GM23338 (cell line): Measurements from ENCODE around the gene P2RY6. TPM values are rescaled to one million over a fixed set of nuclear protein-coding genes. Genes with fewer than 3 reads are reported as not detected.

Source experiments
- ATAC-seq: fragments of 200-7000 bp; cut with Tn5 transposase; 3 replicates; pipeline ENCODE4 v1.9.1; 2020
- DNase-seq: peaks from one replicate; pipeline ENCODE4 v3.0.0-alpha.2; 2015; ENCODE audit warnings: low spot score
- H2AFZ ChIP-seq: fragments of 200-600 bp; sonication (generic); 2 replicates; pipeline ENCODE4 v1.8.0; 2016; ENCODE audit warnings: antibody characterized with exemption, mild to moderate bottlenecking, moderate library complexity
- H3F3A ChIP-seq: fragments of 200-600 bp; sonication (generic); replicated peaks from 2 replicates; pipeline ENCODE4 v1.8.0; 2017; ENCODE audit warnings: antibody characterized with exemption, mixed run types, low read depth
- H3K27ac ChIP-seq: fragments of 200-600 bp; sonication (generic); 2 replicates; pipeline ENCODE4 v1.6.1; 2016; ENCODE audit warnings: low read depth
- H3K27me3 ChIP-seq: fragments of 200-600 bp; sonication (generic); 2 replicates; pipeline ENCODE4 v1.8.0; 2016; ENCODE audit warnings: mild to moderate bottlenecking, mixed run types, moderate library complexity; ENCODE audit not compliant: insufficient read depth
- H3K36me3 ChIP-seq: fragments of 200-600 bp; sonication (generic); 2 replicates; pipeline ENCODE4 v1.8.0; 2016; ENCODE audit warnings: mild to moderate bottlenecking; ENCODE audit not compliant: insufficient read depth
- H3K4me1 ChIP-seq: fragments of 200-600 bp; sonication (generic); 2 replicates; pipeline ENCODE4 v1.8.0; 2016; ENCODE audit warnings: mild to moderate bottlenecking, moderate library complexity; ENCODE audit not compliant: insufficient read depth
- H3K4me2 ChIP-seq: fragments of 200-600 bp; sonication (generic); 2 replicates; pipeline ENCODE4 v1.7.1; 2017; ENCODE audit warnings: mixed run types
- H3K4me3 ChIP-seq: fragments of 200-600 bp; sonication (generic); 2 replicates; pipeline ENCODE4 v1.6.1; 2016; ENCODE audit warnings: mixed run types
- H3K79me2 ChIP-seq: fragments of 200-600 bp; sonication (generic); replicated peaks from 2 replicates; pipeline ENCODE4 v1.8.0; 2017; ENCODE audit warnings: mild to moderate bottlenecking; ENCODE audit not compliant: insufficient read depth
- H3K9me2 ChIP-seq: fragments of 200-600 bp; sonication (generic); 2 replicates; pipeline ENCODE4 v1.8.0; 2017; ENCODE audit not compliant: insufficient read depth
- H4K20me1 ChIP-seq: fragments of 200-600 bp; sonication (generic); replicated peaks from 2 replicates; pipeline ENCODE4 v1.8.0; 2017; ENCODE audit warnings: mild to moderate bottlenecking; ENCODE audit not compliant: insufficient read depth
- H3K27ac Mint-ChIP-seq: 2 replicates; pipeline ENCODE4 v1.8.0; 2020; ENCODE audit warnings: inconsistent platforms, mild to moderate bottlenecking, moderate library complexity, mixed read lengths
- H3K27me3 Mint-ChIP-seq: 3 replicates; pipeline ENCODE4 v1.8.0; 2022; ENCODE audit warnings: low read depth, mild to moderate bottlenecking, moderate library complexity, mixed read lengths, inconsistent platforms; ENCODE audit not compliant: insufficient read depth, poor library complexity
- H3K36me3 Mint-ChIP-seq: 3 replicates; pipeline ENCODE4 v1.8.0; 2021; ENCODE audit warnings: low read depth, mild to moderate bottlenecking, inconsistent platforms, moderate library complexity, mixed read lengths
- H3K4me1 Mint-ChIP-seq: 3 replicates; pipeline ENCODE4 v1.8.0; 2020; ENCODE audit warnings: mild to moderate bottlenecking, inconsistent platforms, mixed read lengths
- H3K4me3 Mint-ChIP-seq: 3 replicates; pipeline ENCODE4 v1.8.0; 2021; ENCODE audit warnings: moderate library complexity, mild to moderate bottlenecking, inconsistent platforms, mixed read lengths
- H3K9me3 Mint-ChIP-seq: 3 replicates; pipeline ENCODE4 v1.8.0; 2020; ENCODE audit warnings: moderate library complexity, mild to moderate bottlenecking, inconsistent platforms, mixed read lengths
- CREB1 ChIP-seq: fragments of 250-450 bp; sonication (Bioruptor Pico); IDR thresholded peaks from 2 replicates; pipeline ENCODE4 v1.5.0; 2020; ENCODE audit warnings: low read depth, mild to moderate bottlenecking, moderate library complexity
- EZH2 ChIP-seq: fragments of 200-600 bp; sonication (generic); IDR thresholded peaks from one replicate; pipeline ENCODE4 v1.8.0; 2017; ENCODE audit warnings: antibody characterized with exemption, mild to moderate bottlenecking, low read depth; ENCODE audit not compliant: unreplicated experiment
- EZH2phosphoT487 ChIP-seq: fragments of 200-600 bp; sonication (generic); IDR thresholded peaks from one replicate; pipeline ENCODE4 v1.8.1; 2018; ENCODE audit warnings: antibody characterized with exemption; ENCODE audit not compliant: unreplicated experiment
- JUNB ChIP-seq: IDR thresholded peaks from one replicate; pipeline ENCODE4 v1.6.1; 2016; ENCODE audit warnings: antibody characterized with exemption; ENCODE audit not compliant: unreplicated experiment
- NANOG ChIP-seq: IDR thresholded peaks from 2 replicates; pipeline ENCODE4 v1.6.1; 2016; ENCODE audit warnings: antibody characterized with exemption, borderline replicate concordance
- POLR2AphosphoS5 ChIP-seq: IDR thresholded peaks from 2 replicates; pipeline ENCODE4 v1.6.1; 2016; ENCODE audit warnings: antibody characterized with exemption, low read depth
- STAT1 ChIP-seq: IDR thresholded peaks from one replicate; pipeline ENCODE4 v1.6.1; 2016; ENCODE audit warnings: antibody characterized with exemption; ENCODE audit not compliant: unreplicated experiment
- ZNF114 ChIP-seq: fragments of 250-450 bp; sonication (Bioruptor Pico); IDR thresholded peaks from 2 replicates; pipeline ENCODE4 v1.5.0; 2020; ENCODE audit warnings: mild to moderate bottlenecking, moderate library complexity
- ZNF331 ChIP-seq: fragments of 250-450 bp; sonication (Bioruptor Pico); IDR thresholded peaks from 2 replicates; pipeline ENCODE4 v1.5.0; 2020; ENCODE audit warnings: low read depth, mild to moderate bottlenecking, moderate library complexity
- polyA plus RNA-seq: library from polyadenylated mRNA; unstranded; fragments of >200 nt; fragmentation: Nextera tagmentation; extraction: Ambion mirVana; gene quantifications from 2 replicates; pipeline ENCODE4 v1.2.1, GENCODE V29; 2016
- total RNA-seq: library from RNA; depleted of rRNA; stranded (reverse); fragments of >200 nt; shearing (Covaris generic); gene quantifications from 2 replicates; pipeline ENCODE4 v1.2.3, GENCODE V29; 2014
- TF ChIP-seq, protein P1 (sequence below): IDR thresholded peaks from 2 replicates; pipeline ENCODE4 v1.6.1; 2016; ENCODE audit warnings: antibody characterized with exemption
- TF ChIP-seq, protein P2 (sequence below): IDR thresholded peaks from one replicate; pipeline ENCODE4 v1.6.1; 2018; ENCODE audit warnings: antibody characterized with exemption; ENCODE audit not compliant: unreplicated experiment
- TF ChIP-seq, protein P3 (sequence below), 2 experiments: fragments of 200-600 bp in 1 of 2; sonication (generic) in 1 of 2; conservative IDR thresholded peaks; 2 replicates each; pipeline versions ENCODE4 v1.5.1 to v1.6.1; 2016 to 2017; ENCODE audit warnings: antibody characterized with exemption in 2 of 2, low read depth in 2 of 2, mild to moderate bottlenecking in 2 of 2, moderate library complexity in 1 of 2
- TF ChIP-seq, protein P4 (sequence below): fragments of 250-450 bp; sonication (Bioruptor Pico); IDR thresholded peaks from 2 replicates; pipeline ENCODE4 v1.5.0; 2020; ENCODE audit warnings: mild to moderate bottlenecking, moderate library complexity

P2RY6 gene
- total and polyA plus RNA-seq, 2 experiments from 2014 or later, result not detected

DNA sequence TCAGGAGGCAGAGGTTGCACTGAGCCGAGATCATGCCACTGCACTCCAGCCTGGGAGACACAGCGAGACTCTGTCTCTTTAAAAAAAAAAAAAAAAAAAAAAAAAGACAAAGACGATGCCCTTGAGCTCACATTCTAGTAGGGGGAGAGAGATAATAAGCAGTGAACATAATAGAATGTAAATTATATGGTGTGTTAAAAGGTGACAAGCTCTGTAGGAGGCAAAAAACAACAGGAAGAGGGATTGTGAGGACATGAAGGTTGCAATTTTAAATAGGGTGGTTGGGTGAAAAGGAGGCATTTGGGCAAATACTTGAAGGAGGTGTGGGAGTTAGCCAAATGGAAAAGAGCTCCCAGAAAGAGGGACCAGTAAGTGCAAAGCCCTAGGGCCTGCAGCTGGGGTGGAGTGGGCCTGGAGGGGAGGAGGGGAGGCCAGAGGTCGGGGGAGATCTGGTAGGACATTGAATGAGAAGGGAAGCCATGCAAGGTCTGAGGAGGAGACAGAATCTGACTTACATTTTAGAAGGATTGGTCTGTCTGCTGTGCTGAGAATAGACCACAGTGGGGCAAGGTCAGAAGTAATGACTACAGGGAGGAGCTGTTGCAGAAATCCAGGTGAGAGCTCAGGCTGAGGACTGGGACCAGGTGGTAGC lies 27.4 kb upstream of the P2RY6 start:
- H3K9me3 Mint-ChIP-seq, result no peaks in the 10 kb centered on the region
- Histone ChIP-seq H3K4me3 (no peak overlapping the region), H3K4me1 (peaks cover 10% of the 10 kb centered on the region), H2AFZ (no peak overlapping the region), H3K36me3 (no peaks in the 10 kb centered on the region), H3K79me2 (no peaks in the 10 kb centered on the region), H3K27me3 (no peaks in the 10 kb centered on the region), H3K4me2 (no peak overlapping the region), H3K27ac (no peak overlapping the region), H4K20me1 (no peaks in the 10 kb centered on the region), H3K9me2 (no peaks in the 10 kb centered on the region), H3F3A (no peaks in the 10 kb centered on the region; the same call in 1 of the 2 replicates)
- H3K4me3 Mint-ChIP-seq, result no peak overlapping the region
- H3K36me3 Mint-ChIP-seq, result no peaks in the 10 kb centered on the region
- DNase-seq, result no peak
- no peak for ATAC-seq
- peaks cover 34% of the 10 kb centered on the region for H3K4me1 Mint-ChIP-seq
- no peak overlapping the region for H3K27ac Mint-ChIP-seq
- TF ChIP-seq, protein P1, sequence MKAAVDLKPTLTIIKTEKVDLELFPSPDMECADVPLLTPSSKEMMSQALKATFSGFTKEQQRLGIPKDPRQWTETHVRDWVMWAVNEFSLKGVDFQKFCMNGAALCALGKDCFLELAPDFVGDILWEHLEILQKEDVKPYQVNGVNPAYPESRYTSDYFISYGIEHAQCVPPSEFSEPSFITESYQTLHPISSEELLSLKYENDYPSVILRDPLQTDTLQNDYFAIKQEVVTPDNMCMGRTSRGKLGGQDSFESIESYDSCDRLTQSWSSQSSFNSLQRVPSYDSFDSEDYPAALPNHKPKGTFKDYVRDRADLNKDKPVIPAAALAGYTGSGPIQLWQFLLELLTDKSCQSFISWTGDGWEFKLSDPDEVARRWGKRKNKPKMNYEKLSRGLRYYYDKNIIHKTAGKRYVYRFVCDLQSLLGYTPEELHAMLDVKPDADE, result no peak
- TF ChIP-seq ZNF114 (no peak), EZH2 (no peak), ZNF331 (CRISPR knock-in tag) (no peak), EZH2phosphoT487 (no peak), JUNB (no peak), NANOG (no peak), CREB1 (CRISPR knock-in tag) (no peak), STAT1 (no peak), POLR2AphosphoS5 (no peak)
- TF ChIP-seq, protein P2, sequence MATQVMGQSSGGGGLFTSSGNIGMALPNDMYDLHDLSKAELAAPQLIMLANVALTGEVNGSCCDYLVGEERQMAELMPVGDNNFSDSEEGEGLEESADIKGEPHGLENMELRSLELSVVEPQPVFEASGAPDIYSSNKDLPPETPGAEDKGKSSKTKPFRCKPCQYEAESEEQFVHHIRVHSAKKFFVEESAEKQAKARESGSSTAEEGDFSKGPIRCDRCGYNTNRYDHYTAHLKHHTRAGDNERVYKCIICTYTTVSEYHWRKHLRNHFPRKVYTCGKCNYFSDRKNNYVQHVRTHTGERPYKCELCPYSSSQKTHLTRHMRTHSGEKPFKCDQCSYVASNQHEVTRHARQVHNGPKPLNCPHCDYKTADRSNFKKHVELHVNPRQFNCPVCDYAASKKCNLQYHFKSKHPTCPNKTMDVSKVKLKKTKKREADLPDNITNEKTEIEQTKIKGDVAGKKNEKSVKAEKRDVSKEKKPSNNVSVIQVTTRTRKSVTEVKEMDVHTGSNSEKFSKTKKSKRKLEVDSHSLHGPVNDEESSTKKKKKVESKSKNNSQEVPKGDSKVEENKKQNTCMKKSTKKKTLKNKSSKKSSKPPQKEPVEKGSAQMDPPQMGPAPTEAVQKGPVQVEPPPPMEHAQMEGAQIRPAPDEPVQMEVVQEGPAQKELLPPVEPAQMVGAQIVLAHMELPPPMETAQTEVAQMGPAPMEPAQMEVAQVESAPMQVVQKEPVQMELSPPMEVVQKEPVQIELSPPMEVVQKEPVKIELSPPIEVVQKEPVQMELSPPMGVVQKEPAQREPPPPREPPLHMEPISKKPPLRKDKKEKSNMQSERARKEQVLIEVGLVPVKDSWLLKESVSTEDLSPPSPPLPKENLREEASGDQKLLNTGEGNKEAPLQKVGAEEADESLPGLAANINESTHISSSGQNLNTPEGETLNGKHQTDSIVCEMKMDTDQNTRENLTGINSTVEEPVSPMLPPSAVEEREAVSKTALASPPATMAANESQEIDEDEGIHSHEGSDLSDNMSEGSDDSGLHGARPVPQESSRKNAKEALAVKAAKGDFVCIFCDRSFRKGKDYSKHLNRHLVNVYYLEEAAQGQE, result no peak
- TF ChIP-seq, protein P3, sequence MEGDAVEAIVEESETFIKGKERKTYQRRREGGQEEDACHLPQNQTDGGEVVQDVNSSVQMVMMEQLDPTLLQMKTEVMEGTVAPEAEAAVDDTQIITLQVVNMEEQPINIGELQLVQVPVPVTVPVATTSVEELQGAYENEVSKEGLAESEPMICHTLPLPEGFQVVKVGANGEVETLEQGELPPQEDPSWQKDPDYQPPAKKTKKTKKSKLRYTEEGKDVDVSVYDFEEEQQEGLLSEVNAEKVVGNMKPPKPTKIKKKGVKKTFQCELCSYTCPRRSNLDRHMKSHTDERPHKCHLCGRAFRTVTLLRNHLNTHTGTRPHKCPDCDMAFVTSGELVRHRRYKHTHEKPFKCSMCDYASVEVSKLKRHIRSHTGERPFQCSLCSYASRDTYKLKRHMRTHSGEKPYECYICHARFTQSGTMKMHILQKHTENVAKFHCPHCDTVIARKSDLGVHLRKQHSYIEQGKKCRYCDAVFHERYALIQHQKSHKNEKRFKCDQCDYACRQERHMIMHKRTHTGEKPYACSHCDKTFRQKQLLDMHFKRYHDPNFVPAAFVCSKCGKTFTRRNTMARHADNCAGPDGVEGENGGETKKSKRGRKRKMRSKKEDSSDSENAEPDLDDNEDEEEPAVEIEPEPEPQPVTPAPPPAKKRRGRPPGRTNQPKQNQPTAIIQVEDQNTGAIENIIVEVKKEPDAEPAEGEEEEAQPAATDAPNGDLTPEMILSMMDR (conservative IDR thresholded peaks at IDR 0.05; ENCODE audit: low read depth in 2 of 2), result no peak
- TF ChIP-seq, protein P4, sequence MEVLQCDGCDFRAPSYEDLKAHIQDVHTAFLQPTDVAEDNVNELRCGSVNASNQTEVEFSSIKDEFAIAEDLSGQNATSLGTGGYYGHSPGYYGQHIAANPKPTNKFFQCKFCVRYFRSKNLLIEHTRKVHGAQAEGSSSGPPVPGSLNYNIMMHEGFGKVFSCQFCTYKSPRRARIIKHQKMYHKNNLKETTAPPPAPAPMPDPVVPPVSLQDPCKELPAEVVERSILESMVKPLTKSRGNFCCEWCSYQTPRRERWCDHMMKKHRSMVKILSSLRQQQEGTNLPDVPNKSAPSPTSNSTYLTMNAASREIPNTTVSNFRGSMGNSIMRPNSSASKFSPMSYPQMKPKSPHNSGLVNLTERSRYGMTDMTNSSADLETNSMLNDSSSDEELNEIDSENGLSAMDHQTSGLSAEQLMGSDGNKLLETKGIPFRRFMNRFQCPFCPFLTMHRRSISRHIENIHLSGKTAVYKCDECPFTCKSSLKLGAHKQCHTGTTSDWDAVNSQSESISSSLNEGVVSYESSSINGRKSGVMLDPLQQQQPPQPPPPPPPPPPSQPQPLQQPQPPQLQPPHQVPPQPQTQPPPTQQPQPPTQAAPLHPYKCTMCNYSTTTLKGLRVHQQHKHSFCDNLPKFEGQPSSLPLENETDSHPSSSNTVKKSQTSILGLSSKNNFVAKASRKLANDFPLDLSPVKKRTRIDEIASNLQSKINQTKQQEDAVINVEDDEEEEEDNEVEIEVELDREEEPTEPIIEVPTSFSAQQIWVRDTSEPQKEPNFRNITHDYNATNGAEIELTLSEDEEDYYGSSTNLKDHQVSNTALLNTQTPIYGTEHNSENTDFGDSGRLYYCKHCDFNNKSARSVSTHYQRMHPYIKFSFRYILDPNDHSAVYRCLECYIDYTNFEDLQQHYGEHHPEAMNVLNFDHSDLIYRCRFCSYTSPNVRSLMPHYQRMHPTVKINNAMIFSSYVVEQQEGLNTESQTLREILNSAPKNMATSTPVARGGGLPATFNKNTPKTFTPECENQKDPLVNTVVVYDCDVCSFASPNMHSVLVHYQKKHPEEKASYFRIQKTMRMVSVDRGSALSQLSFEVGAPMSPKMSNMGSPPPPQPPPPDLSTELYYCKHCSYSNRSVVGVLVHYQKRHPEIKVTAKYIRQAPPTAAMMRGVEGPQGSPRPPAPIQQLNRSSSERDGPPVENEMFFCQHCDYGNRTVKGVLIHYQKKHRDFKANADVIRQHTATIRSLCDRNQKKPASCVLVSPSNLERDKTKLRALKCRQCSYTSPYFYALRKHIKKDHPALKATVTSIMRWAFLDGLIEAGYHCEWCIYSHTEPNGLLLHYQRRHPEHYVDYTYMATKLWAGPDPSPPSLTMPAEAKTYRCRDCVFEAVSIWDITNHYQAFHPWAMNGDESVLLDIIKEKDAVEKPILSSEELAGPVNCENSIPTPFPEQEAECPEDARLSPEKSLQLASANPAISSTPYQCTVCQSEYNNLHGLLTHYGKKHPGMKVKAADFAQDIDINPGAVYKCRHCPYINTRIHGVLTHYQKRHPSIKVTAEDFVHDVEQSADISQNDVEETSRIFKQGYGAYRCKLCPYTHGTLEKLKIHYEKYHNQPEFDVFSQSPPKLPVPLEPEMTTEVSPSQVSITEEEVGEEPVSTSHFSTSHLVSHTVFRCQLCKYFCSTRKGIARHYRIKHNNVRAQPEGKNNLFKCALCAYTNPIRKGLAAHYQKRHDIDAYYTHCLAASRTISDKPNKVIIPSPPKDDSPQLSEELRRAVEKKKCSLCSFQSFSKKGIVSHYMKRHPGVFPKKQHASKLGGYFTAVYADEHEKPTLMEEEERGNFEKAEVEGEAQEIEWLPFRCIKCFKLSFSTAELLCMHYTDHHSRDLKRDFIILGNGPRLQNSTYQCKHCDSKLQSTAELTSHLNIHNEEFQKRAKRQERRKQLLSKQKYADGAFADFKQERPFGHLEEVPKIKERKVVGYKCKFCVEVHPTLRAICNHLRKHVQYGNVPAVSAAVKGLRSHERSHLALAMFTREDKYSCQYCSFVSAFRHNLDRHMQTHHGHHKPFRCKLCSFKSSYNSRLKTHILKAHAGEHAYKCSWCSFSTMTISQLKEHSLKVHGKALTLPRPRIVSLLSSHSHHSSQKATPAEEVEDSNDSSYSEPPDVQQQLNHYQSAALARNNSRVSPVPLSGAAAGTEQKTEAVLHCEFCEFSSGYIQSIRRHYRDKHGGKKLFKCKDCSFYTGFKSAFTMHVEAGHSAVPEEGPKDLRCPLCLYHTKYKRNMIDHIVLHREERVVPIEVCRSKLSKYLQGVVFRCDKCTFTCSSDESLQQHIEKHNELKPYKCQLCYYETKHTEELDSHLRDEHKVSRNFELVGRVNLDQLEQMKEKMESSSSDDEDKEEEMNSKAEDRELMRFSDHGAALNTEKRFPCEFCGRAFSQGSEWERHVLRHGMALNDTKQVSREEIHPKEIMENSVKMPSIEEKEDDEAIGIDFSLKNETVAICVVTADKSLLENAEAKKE (CRISPR knock-in tag), result no peak
- H3K27me3 Mint-ChIP-seq, result peaks cover 3% of the 10 kb centered on the region
